ENCODE measurements around the gene TXNDC15. TPM values are rescaled to one million over a fixed set of nuclear protein-coding genes. Genes with fewer than 3 reads are reported as not detected.

Gene TXNDC15
- total and polyA plus RNA-seq, 2 of the 13 experiments (the other 11 are each of a cell fraction or from before 2014, with no cell fraction given): 22.2 to 49.9 TPM

DNA sequence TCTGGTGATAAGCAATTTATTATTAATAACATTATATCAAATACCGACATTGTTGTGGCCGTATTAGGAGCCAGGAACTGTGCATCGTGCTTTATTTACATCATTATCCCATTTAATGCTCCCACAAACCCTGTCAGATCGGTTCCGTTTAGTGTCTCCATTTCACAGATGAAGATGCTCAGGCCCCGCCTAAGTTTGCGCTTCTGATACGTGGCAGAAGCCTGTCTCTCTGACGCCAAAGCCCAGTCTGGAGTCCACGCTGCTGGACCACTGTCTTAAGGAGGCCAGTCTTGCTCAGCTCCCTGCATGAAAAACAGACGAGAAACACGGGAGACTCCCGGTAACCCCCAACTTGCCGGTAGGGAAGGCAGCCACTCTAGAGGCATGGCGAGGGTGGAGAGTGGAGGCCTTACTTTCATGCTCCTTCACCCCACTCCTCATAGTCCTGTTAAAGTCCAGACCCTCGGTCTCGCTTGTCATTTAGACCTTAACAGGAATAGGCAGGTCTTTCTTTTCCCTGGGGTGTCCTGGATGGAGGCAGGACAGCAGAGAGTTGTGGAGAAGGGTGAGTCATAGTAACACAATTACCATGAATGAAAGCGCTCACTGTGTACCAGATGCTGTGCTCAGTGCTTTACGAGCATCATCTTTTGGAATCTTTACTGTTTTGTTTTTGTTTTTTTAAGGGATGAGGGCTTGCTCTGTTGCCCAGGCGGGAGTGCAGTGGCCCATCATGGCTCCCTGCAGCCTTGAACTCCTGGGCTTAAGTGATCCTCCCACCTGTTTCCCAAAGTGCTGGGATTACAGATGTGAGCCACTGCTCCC lies 872 bp downstream of the TXNDC15 start (continued):
- TF ChIP-seq, protein P1, sequence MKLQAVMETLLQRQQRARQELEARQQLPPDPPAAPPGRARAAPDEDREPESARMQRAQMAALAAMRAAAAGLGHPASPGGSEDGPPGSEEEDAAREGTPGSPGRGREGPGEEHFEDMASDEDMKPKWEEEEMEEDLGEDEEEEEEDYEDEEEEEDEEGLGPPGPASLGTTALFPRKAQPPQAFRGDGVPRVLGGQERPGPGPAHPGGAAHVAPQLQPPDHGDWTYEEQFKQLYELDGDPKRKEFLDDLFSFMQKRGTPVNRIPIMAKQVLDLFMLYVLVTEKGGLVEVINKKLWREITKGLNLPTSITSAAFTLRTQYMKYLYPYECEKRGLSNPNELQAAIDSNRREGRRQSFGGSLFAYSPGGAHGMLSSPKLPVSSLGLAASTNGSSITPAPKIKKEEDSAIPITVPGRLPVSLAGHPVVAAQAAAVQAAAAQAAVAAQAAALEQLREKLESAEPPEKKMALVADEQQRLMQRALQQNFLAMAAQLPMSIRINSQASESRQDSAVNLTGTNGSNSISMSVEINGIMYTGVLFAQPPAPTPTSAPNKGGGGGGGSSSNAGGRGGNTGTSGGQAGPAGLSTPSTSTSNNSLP (IDR thresholded peaks at IDR 0.05; ENCODE audit: low read depth, low read length): no peak
- no peak for TF ChIP-seq IRF2 (CRISPR knock-in tag; IDR thresholded peaks at IDR 0.05)
- TF ChIP-seq, protein P2, sequence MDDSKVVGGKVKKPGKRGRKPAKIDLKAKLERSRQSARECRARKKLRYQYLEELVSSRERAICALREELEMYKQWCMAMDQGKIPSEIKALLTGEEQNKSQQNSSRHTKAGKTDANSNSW (CRISPR knock-in tag; IDR thresholded peaks at IDR 0.05; ENCODE audit: borderline replicate concordance): no peak; the same call in 1 of the 2 replicates
- TF ChIP-seq ZNF790 (CRISPR knock-in tag; IDR thresholded peaks at IDR 0.05; ENCODE audit: borderline replicate concordance): no peak
- TF ChIP-seq, protein P3, sequence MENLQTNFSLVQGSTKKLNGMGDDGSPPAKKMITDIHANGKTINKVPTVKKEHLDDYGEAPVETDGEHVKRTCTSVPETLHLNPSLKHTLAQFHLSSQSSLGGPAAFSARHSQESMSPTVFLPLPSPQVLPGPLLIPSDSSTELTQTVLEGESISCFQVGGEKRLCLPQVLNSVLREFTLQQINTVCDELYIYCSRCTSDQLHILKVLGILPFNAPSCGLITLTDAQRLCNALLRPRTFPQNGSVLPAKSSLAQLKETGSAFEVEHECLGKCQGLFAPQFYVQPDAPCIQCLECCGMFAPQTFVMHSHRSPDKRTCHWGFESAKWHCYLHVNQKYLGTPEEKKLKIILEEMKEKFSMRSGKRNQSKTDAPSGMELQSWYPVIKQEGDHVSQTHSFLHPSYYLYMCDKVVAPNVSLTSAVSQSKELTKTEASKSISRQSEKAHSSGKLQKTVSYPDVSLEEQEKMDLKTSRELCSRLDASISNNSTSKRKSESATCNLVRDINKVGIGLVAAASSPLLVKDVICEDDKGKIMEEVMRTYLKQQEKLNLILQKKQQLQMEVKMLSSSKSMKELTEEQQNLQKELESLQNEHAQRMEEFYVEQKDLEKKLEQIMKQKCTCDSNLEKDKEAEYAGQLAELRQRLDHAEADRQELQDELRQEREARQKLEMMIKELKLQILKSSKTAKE (CRISPR knock-in tag; IDR thresholded peaks at IDR 0.05; ENCODE audit: borderline replicate concordance): 0 out of 2 replicates have a peak, but pooled peaks have one; percentile 12
- no peak for TF ChIP-seq WIZ (CRISPR knock-in tag; IDR thresholded peaks at IDR 0.05)
- TF ChIP-seq ATRX (CRISPR knock-in tag; IDR thresholded peaks at IDR 0.05; ENCODE audit: borderline replicate concordance): no peak
- no peak for TF ChIP-seq ZNF260 (CRISPR knock-in tag; IDR thresholded peaks at IDR 0.05; ENCODE audit: borderline replicate concordance, low read depth)
- peak; percentile 13 for TF ChIP-seq ASH2L (IDR thresholded peaks at IDR 0.05; ENCODE audit: insufficient read length, low read depth, low read length)
- TF ChIP-seq, protein P4, sequence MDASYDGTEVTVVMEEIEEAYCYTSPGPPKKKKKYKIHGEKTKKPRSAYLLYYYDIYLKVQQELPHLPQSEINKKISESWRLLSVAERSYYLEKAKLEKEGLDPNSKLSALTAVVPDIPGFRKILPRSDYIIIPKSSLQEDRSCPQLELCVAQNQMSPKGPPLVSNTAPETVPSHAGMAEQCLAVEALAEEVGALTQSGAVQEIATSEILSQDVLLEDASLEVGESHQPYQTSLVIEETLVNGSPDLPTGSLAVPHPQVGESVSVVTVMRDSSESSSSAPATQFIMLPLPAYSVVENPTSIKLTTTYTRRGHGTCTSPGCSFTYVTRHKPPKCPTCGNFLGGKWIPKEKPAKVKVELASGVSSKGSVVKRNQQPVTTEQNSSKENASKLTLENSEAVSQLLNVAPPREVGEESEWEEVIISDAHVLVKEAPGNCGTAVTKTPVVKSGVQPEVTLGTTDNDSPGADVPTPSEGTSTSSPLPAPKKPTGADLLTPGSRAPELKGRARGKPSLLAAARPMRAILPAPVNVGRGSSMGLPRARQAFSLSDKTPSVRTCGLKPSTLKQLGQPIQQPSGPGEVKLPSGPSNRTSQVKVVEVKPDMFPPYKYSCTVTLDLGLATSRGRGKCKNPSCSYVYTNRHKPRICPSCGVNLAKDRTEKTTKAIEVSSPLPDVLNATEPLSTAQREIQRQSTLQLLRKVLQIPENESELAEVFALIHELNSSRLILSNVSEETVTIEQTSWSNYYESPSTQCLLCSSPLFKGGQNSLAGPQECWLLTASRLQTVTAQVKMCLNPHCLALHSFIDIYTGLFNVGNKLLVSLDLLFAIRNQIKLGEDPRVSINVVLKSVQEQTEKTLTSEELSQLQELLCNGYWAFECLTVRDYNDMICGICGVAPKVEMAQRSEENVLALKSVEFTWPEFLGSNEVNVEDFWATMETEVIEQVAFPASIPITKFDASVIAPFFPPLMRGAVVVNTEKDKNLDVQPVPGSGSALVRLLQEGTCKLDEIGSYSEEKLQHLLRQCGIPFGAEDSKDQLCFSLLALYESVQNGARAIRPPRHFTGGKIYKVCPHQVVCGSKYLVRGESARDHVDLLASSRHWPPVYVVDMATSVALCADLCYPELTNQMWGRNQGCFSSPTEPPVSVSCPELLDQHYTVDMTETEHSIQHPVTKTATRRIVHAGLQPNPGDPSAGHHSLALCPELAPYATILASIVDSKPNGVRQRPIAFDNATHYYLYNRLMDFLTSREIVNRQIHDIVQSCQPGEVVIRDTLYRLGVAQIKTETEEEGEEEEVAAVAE (CRISPR knock-in tag; IDR thresholded peaks at IDR 0.05; ENCODE audit: borderline replicate concordance): no peak
- TF ChIP-seq KDM6A (CRISPR knock-in tag; IDR thresholded peaks at IDR 0.05; ENCODE audit: low read depth): no peak
- TF ChIP-seq ZNF557 (CRISPR knock-in tag; IDR thresholded peaks at IDR 0.05): 0 out of 2 replicates have a peak, but pooled peaks have one; percentile 42
- TF ChIP-seq ZNF768 (CRISPR knock-in tag; IDR thresholded peaks at IDR 0.05): no peak
- 0 out of 2 replicates have a peak, but pooled peaks have one; percentile 5 for TF ChIP-seq SP5 (CRISPR knock-in tag; IDR thresholded peaks at IDR 0.05; ENCODE audit: borderline replicate concordance, low read depth)
- TF ChIP-seq SPEN (CRISPR knock-in tag; IDR thresholded peaks at IDR 0.05; ENCODE audit: low read depth): no peak
- TF ChIP-seq, protein P5, sequence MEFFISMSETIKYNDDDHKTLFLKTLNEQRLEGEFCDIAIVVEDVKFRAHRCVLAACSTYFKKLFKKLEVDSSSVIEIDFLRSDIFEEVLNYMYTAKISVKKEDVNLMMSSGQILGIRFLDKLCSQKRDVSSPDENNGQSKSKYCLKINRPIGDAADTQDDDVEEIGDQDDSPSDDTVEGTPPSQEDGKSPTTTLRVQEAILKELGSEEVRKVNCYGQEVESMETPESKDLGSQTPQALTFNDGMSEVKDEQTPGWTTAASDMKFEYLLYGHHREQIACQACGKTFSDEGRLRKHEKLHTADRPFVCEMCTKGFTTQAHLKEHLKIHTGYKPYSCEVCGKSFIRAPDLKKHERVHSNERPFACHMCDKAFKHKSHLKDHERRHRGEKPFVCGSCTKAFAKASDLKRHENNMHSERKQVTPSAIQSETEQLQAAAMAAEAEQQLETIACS (CRISPR knock-in tag; IDR thresholded peaks at IDR 0.05): no peak
- TF ChIP-seq, protein P6, sequence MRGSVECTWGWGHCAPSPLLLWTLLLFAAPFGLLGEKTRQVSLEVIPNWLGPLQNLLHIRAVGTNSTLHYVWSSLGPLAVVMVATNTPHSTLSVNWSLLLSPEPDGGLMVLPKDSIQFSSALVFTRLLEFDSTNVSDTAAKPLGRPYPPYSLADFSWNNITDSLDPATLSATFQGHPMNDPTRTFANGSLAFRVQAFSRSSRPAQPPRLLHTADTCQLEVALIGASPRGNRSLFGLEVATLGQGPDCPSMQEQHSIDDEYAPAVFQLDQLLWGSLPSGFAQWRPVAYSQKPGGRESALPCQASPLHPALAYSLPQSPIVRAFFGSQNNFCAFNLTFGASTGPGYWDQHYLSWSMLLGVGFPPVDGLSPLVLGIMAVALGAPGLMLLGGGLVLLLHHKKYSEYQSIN (CRISPR knock-in tag; IDR thresholded peaks at IDR 0.05; ENCODE audit: borderline replicate concordance): no peak

All from HepG2 (cell line).